Globus pallidus (tissue), 1 donor: ENCODE results near the gene TSPYL4.
A peak's percentile ranks its signal among the peaks of the same experiment; 100 is the strongest.

Experiments
- DNase-seq: peaks from one replicate; pipeline ENCODE4 v3.0.0-alpha.2; 2015; ENCODE audit warnings: low spot score

TSPYL4 gene

DNA sequence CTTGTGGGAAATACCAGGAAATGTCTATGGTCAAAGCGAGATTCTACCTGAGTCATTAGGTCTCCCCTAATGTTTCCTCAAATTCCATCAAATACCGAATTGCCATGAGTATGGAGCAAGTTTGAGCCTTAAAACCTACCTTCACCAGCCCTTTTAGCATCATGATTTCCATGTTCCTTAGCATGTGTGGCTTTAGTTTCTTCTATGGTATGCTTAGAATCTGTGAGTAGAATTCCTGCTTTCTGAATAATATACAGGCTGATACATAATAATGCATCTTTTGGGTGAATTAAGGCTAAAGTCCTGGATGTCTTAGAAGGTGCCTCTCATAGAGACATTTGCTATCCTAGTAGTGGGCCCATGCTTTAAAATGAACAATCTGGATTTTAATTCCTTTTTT lies 32.0 kb downstream of the TSPYL4 start:
- no peak for DNase-seq

DNA sequence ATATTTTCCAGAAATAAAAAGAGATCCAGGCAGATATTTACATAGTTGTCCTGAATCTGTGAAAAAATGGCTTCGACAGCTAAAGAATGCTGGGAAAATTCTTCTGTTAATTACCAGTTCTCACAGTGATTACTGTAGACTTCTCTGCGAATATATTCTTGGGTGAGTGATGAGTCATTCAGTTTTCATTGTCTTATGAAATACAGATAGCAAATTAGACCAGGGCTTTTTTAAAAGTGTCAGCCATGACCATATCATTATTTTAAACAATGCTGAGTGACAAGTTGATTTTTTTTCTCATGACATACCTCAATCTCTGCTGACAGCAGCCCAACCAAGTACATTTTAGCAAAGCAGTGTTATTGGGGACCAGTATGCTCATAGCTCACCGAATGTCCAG lies 32.8 kb downstream of the TSPYL4 start:
- no peak for DNase-seq

DNA sequence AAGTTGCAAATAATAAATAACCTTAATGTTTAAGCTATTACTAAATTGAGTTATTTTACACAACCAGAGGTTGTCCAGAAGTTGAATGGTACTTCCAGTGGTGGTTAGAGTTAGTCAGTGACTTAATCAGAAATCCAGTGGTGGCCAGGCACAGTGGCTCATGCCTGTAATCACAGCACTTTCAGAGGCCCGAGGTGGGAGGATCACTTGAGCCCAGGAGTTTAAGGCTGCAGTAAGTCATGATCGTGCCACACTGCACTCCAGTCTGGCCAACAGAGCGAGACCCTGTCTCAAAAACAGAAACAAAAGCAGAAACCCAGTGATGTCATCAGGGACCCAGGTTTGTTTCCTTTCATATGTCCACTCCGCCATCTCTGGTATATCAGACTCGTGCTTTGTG lies 35.0 kb downstream of the TSPYL4 start:
- no peak for DNase-seq

DNA sequence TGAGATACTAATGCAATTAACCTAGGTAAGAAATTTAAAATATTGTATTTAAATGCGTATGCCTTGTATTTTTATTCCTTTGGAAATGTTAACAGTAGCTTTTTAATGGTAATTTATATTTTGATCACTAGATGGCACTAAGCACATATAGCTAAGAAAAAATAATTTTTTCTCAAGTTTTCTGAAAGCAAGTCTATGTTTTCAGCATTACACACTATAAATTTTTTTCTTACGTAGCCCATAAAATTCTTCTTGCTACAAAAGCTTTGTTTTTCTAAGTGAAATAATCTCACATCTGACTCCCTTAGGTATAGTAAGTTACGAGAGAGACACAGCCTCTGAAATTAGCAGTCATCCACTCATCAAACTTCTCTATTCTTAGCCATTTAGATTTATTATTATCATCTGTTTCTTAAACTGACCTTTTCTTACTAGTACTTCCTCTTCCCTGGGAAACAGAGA lies 35.7 kb downstream of the TSPYL4 start:
- DNase-seq, result peak; percentile 28

DNA sequence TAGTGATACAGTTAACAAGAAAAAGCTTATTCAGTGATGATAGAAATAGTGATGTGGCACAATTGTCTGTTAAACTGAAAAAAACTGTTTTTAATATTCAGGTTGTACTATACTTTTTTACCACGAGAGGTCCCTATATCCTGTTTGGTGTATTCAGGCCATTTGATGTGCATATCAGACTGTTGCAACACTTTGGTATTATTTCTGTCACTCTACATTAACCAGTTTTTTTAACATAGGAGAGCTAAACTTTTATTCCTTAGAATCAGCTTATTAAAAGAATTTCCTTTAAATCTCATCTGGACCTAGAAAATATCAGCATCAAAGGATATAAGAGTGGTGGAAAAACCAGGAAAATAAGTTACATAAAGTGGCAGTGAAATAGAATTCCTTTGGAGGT lies 36.8 kb downstream of the TSPYL4 start:
- DNase-seq, result peak; percentile 48

DNA sequence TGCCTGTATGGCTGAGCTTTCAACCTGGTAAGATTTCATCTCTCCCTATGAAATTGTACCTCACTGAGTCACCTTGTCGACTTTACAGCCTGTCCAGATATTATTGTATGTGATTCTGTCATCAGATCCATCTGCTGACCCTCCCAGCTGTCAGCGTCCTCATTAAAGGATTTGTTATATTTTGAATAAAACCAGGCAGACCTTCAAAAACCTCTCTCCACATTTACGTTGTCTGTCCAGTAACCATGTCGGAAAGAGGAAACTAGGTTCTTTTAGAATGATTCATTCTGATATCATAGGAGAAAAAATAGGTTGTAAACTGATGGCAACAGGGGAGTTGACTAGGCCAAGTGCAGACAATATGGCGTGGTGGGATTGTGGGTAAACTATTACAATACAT lies 38.5 kb downstream of the TSPYL4 start:
- no peak for DNase-seq

DNA sequence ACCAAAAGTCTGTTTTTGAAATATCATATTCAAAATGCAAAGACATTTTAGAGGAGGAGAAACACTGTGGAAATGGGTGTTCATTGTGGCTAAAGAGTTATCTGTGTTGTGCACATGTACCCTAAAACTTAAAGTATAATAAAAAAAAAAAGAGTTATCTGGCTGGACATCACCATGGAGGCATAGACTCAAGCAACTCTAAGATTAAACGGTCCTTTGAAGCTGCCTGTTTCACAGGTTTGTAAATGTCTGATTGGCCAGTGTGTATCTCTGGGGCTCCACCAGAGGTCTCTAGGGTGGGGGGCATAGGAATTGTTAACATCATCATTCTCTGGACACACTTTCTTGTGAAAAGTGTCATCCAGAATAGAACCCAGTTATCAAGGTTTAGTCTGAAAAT lies 39.2 kb downstream of the TSPYL4 start:
- DNase-seq, result no peak

DNA sequence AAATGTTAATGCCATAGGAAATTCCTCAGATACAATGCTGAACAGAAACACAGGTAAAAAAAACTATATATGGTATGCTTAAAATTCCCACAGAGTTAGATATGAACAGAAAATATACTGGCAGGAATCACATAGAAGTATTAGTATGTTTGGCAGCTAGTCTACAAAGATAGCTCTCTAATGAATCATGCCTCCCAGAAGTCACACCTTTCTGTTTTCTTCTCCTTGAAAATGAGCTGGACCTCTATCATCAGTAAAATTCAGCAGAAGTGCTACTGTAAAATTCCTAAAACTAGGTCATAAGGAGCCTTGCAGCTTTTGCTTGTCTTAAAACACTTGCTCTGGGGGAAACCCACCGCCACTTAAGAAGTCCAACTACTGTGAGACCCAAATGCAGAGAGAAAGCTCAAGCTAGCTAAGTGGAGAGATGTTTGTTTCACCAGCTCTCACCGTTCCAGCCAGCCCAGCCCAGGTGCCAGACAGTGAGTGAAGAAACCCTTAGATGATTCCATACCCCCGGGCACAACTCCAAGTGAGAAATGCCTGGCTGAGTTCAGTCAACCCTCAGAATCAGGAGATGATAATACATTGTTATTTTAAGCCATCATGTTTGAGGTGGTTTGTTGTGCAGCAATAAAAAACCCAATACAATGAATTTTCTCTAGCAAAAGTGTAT lies 43.0 kb downstream of the TSPYL4 start:
- DNase-seq, result no peak

DNA sequence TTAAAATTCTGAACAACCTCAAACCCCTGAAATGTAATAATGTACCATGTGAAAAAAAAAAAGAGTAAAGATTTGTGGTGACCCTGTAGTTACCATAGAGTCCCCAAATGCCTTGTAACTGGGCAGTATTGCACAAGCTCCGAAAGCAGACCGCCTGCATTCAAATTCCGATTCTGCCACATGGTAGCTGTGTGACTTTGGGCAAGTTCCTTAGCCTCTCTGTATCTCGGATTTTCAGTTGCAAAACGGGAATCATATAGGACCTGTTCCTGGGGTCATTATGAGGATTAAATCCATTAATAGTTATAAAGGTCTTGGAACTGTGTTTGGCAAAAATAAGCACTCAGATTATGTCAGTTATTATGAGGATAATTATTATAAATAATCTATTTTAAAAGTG lies 43.6 kb downstream of the TSPYL4 start:
- DNase-seq, result no peak

DNA sequence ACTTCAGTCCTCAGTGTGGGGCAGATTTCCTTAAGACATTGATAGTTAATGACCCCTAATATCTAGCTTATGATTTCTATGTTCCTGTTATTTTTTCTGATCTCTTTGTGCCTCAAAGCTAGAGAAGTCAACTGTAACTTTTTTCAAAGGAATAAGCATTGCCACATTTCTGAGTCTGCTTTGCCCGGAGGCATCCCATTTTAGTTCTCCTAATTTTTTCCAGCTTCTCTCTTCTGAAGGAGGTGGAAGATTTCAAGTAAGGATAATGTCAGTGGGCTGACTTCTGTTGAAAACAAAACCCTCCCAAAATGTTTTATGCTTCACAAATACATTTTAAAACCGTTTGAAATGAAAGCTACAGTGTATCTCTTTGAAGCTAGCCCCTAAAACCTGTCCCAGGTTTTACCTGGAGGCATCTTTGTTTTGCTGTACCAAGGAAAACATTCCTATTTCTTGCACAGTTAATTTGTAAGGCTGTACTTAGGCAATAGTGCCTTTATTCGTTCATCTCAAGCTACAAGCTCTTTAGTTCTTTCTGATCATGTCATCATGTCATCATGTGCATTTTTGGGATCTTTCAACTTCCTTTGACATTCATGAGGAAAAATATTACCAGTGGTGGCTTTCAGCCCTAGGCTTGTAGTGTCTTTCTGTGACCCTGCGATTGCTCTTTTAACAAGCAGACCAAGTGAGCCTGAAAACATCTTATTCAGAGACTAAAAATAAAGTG lies 45.7 kb downstream of the TSPYL4 start:
- no peak for DNase-seq

DNA sequence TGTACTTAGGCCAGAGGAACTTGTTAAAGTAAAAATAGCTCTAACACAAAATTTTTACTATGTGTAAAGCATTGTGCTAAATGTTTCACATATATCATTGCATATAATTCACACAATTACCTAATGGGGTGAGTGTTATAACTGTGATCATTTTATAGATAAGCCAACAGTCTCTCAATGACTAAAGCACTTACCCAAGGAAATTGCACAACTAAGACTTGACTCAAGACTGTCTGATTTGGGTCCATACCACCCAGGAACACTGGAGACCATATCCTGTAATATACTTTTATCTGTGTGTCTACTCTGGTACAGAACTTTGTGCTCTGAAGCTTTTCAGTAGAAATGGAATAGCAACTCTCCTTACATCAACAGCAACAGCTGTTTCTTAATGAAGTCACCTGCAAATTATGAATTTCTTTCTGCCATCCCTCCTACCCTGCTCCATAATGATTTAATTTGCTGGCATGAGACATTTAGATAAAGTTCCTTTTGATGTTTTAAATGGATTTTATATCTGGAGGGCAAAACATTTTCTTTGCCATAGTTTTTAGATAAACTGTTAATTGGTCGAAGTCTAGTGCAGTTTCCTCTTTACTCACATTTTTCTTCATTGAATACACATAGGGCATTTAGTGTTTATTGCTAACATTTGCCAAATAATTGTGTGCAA lies 47.5 kb downstream of the TSPYL4 start:
- DNase-seq, result no peak

DNA sequence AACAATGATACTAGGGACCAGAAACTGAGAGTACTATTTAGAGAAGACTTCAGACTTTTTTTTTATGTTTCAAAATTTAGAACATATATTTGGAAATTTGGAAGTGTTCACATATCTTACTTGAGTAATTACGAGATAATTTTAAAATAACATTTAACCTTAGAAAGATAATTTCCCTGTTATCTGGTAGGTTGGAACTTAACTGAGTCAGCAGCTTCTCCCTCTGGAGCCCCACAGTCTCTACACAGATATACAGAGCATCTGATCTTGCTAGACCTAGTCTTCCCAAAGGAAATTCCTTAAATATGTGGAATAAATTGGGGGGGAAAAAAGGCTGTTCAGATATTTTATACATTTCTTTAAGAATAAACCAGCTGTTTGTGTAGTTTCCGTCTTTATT lies 48.6 kb downstream of the TSPYL4 start:
- DNase-seq, result no peak

DNA sequence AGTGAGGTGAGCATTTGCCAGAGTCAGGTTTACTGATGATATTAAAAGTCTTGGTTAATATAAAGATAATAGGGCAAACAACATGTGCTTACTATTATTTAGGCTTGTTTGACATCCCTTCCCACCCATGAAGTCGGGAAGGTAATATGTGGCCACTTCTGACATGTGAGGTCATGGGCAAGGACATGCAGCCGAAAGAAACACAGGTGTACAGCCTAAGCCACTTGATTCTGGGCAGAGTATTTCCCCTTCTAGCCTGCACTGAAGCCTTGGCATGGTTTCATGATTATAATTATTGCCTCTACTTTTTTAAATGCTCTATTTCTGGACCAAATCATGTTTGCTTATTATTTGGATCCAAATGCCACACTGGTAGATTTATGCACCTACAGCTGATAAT lies 52.3 kb downstream of the TSPYL4 start:
- DNase-seq, result no peak

DNA sequence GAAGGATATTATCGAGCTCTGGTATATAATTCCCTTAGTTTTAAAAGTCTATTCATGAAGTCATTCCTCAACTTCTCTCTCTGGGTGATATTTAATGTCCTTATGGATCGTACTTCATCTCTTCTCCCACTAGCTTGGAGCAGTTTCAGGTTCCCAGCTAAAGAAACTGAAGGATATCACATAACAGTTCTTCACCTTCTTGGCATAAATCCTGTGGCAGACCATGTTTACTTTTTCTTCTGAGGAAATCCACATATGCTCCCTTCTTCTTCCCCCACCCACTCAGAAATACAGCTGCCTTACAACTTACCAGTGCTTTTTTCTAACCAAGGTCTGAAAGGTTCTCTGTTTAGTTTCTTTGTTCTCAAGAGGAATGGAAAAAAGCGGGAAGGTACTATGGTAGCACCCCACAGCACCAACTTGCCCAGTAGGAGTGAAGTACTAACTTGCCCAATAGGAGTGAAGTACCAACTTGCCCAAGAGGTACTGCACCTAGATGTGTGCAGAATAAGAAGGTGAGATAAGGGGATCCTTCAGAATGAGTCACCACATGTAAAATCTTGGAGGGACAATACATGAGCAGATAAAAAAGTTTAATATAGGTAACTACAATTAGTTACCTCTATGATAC lies 53.1 kb downstream of the TSPYL4 start:
- no peak for DNase-seq
